ENCODE results near the gene ST6GALNAC4.

ST6GALNAC4 gene

DNA sequence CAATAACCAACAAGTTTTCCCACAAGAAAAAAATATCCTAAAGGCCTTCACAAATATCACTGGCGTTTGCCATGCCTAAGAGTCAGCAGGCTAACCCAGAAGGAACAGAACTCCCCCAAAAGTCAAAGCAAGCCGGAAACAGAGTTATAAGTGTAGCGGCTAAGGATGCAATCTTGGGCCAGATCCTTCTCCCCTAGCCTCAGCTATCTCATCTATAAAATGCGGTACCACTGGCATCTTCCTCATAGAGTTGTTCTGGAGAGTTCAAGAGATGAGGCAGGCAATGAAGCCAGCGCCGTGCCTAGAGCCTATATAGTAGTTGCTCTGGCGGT, 20.2 kb upstream of the ST6GALNAC4 start:
- peaks cover 25% of the 10 kb centered on the region for H3K79me2 ChIP-seq (ENCODE audit: control insufficient read depth, low read length)
- no peak for TF ChIP-seq EZH2phosphoT487 (IDR thresholded peaks at IDR 0.05; ENCODE audit: borderline replicate concordance, low read length)
- TF ChIP-seq, protein P1, sequence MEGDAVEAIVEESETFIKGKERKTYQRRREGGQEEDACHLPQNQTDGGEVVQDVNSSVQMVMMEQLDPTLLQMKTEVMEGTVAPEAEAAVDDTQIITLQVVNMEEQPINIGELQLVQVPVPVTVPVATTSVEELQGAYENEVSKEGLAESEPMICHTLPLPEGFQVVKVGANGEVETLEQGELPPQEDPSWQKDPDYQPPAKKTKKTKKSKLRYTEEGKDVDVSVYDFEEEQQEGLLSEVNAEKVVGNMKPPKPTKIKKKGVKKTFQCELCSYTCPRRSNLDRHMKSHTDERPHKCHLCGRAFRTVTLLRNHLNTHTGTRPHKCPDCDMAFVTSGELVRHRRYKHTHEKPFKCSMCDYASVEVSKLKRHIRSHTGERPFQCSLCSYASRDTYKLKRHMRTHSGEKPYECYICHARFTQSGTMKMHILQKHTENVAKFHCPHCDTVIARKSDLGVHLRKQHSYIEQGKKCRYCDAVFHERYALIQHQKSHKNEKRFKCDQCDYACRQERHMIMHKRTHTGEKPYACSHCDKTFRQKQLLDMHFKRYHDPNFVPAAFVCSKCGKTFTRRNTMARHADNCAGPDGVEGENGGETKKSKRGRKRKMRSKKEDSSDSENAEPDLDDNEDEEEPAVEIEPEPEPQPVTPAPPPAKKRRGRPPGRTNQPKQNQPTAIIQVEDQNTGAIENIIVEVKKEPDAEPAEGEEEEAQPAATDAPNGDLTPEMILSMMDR (IDR thresholded peaks at IDR 0.05; ENCODE audit: low read depth, low read length, poor library complexity, severe bottlenecking), result no peak
- peak overlapping the region; percentile 81 for H3K4me3 ChIP-seq (ENCODE audit: low read length)
- peak overlapping the region; percentile 7; the same call in 1 of the 2 replicates for H3K27ac ChIP-seq (ENCODE audit: low read depth, low read length)
- peak overlapping the region; percentile 74 for H3K4me2 ChIP-seq (ENCODE audit: low read length)
- H3K36me3 ChIP-seq (ENCODE audit: control insufficient read depth, low read length), result peaks cover 31% of the 10 kb centered on the region
- 0 out of 2 replicates have a peak, but pooled peaks cover 3% of the 10 kb centered on the region for H4K20me1 ChIP-seq (ENCODE audit: control insufficient read depth, insufficient read depth, low read depth, low read length)
- no peaks in the 10 kb centered on the region for H3K27me3 ChIP-seq (ENCODE audit: control insufficient read depth, low read length)
- peaks cover 22% of the 10 kb centered on the region for H3K4me1 ChIP-seq (ENCODE audit: control insufficient read depth, low read length)
- peaks cover 18% of the 10 kb centered on the region for H3F3A ChIP-seq (ENCODE audit: control insufficient read depth, insufficient read depth)
- no peaks in the 10 kb centered on the region for H3K9me2 ChIP-seq (replicated peaks; ENCODE audit: control insufficient read depth, low read length)
- no peaks in the 10 kb centered on the region for H3K9me3 ChIP-seq (ENCODE audit: control insufficient read depth, insufficient read depth, low read length)

DNA sequence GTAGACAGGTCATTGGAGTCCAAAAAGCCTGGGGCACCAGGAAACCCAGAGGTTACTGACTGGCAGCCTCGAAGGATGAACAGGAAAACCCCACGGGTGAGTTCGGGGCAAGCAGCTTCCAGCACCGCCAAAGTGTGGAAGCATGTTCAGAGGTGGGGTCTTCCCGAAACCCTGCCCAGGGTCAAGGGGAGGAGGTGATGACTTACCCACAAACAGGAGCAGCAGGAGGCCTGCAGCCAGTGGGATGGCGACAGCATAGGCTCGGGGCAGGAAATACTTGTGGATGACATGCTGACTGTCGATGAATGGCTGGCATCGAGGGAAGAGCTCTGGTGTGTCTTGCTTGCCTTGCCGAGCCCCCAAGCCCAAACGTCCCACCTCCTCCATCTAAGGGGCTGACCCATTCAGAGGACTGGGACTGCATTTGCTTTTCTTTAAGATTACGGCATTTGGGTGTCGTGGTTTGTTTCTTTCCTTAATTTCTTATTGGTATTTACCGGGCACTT, 19.6 kb upstream of the ST6GALNAC4 start:
- H3K79me2 ChIP-seq (ENCODE audit: control insufficient read depth, low read length), result peaks cover 25% of the 10 kb centered on the region
- peaks cover 18% of the 10 kb centered on the region for H3F3A ChIP-seq (ENCODE audit: control insufficient read depth, insufficient read depth)
- 0 out of 2 replicates have a peak, but pooled peaks cover 3% of the 10 kb centered on the region for H4K20me1 ChIP-seq (ENCODE audit: control insufficient read depth, insufficient read depth, low read depth, low read length)
- no peak for TF ChIP-seq EZH2phosphoT487 (IDR thresholded peaks at IDR 0.05; ENCODE audit: borderline replicate concordance, low read length)
- TF ChIP-seq, protein P1 (IDR thresholded peaks at IDR 0.05; ENCODE audit: low read depth, low read length, poor library complexity, severe bottlenecking), result no peak
- no peaks in the 10 kb centered on the region for H3K9me3 ChIP-seq (ENCODE audit: control insufficient read depth, insufficient read depth, low read length)
- H3K9me2 ChIP-seq (replicated peaks; ENCODE audit: control insufficient read depth, low read length), result no peaks in the 10 kb centered on the region
- peak overlapping the region; percentile 81 for H3K4me3 ChIP-seq (ENCODE audit: low read length)
- no peaks in the 10 kb centered on the region for H3K27me3 ChIP-seq (ENCODE audit: control insufficient read depth, low read length)
- no peak overlapping the region for H3K27ac ChIP-seq (ENCODE audit: low read depth, low read length)
- peak overlapping the region; percentile 74 for H3K4me2 ChIP-seq (ENCODE audit: low read length)
- H3K4me1 ChIP-seq (ENCODE audit: control insufficient read depth, low read length), result peaks cover 25% of the 10 kb centered on the region
- peaks cover 24% of the 10 kb centered on the region for H3K36me3 ChIP-seq (ENCODE audit: control insufficient read depth, low read length)

DNA sequence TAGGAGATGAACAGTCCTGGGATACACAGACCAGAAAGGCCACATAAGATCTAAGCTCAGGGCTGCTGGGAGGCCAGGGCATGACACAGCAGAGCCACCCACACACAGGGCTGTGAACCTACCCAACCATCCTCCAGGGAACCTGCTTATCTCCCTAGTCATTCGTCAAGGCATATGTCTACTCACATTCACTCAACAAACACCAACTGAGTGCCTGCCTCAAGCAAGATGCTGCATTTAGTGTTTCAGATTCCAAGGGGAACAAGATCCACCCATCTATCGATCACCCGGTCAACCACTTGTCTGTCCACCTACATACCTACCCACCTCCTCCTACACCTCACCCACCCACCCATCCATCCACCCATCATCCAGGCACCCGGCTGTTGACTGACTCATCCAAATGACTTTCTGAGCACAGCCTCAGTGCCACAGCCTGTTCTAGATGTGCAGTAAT, 19.0 kb upstream of the ST6GALNAC4 start:
- Histone ChIP-seq H3K36me3 (ENCODE audit: control insufficient read depth, low read length) (peaks cover 18% of the 10 kb centered on the region; the same call in 1 of the 2 replicates), H3K4me1 (ENCODE audit: control insufficient read depth, low read length) (peaks cover 31% of the 10 kb centered on the region), H3K4me2 (ENCODE audit: low read length) (peak overlapping the region; percentile 74), H4K20me1 (ENCODE audit: control insufficient read depth, insufficient read depth, low read depth, low read length) (0 out of 2 replicates have a peak, but pooled peaks cover 3% of the 10 kb centered on the region), H3F3A (ENCODE audit: control insufficient read depth, insufficient read depth) (peaks cover 17% of the 10 kb centered on the region), H3K4me3 (ENCODE audit: low read length) (peak overlapping the region; percentile 81), H3K9me2 (replicated peaks; ENCODE audit: control insufficient read depth, low read length) (no peaks in the 10 kb centered on the region), H3K9me3 (ENCODE audit: control insufficient read depth, insufficient read depth, low read length) (no peaks in the 10 kb centered on the region), H3K27me3 (ENCODE audit: control insufficient read depth, low read length) (no peaks in the 10 kb centered on the region), H3K79me2 (ENCODE audit: control insufficient read depth, low read length) (peaks cover 25% of the 10 kb centered on the region), H3K27ac (ENCODE audit: low read depth, low read length) (no peak overlapping the region)
- no peak for TF ChIP-seq EZH2phosphoT487 (IDR thresholded peaks at IDR 0.05; ENCODE audit: borderline replicate concordance, low read length)
- TF ChIP-seq, protein P1 (IDR thresholded peaks at IDR 0.05; ENCODE audit: low read depth, low read length, poor library complexity, severe bottlenecking), result no peak

Measured in DOHH2 (cell line).